NK-92 (cell line): ENCODE measurements around the gene DVL1.
A peak's percentile ranks its signal among the peaks of the same experiment; 100 is the strongest.
"Not testable (repeated sequence)": the region's sequence is repeated elsewhere in the genome, so short reads cannot be mapped to it uniquely, and the experiment has no call there.

Source experiments
- DNase-seq: peaks from one replicate; lab custom pipeline; 2025; ENCODE audit not compliant: unreplicated experiment; lab: John Stamatoyannopoulos, UW

The DVL1 gene

GRCh38 chr1:1328254-1328653, 21.0 kb downstream of the DVL1 start:
- no peak for DNase-seq

- DNase-seq, result no peak
These were observed 21.9 kb downstream of the DVL1 start for GRCh38 chr1:1327291-1327690.

GRCh38 chr1:1326075-1326605, 23.1 kb downstream of the DVL1 start:
- DNase-seq, result no peak

- no peak for DNase-seq
These were observed 23.7 kb downstream of the DVL1 start for GRCh38 chr1:1325288-1326074.

GRCh38 chr1:1324524-1325287, 24.5 kb downstream of the DVL1 start, which contains the start of the genes CPTP and INTS11:
Gene CPTP (plus strand): TSS chr1:1324802. CDS start chr1:1326911, 2,109 bp downstream.
Gene INTS11 (minus strand): TSS chr1:1324660. CDS start chr1:1324608, 52 bp downstream.
- peak; percentile 76 for DNase-seq

- DNase-seq, result no peak
These were observed 25.1 kb downstream of the DVL1 start for GRCh38 chr1:1324084-1324523.

GRCh38 chr1:1322952-1323351, 26.3 kb downstream of the DVL1 start:
- no peak for DNase-seq

- no peak for DNase-seq
These were observed 26.8 kb downstream of the DVL1 start for GRCh38 chr1:1322418-1322817.

- DNase-seq, result no peak
These were observed 27.7 kb downstream of the DVL1 start for GRCh38 chr1:1321477-1321876.

- no peak for DNase-seq
These were observed 28.4 kb downstream of the DVL1 start for GRCh38 chr1:1320666-1321448.

GRCh38 chr1:1319646-1319941, 29.6 kb downstream of the DVL1 start:
- no peak for DNase-seq

GRCh38 chr1:1318777-1319645, 30.2 kb downstream of the DVL1 start:
- DNase-seq, result no peak

- DNase-seq, result no peak
These were observed 31.0 kb downstream of the DVL1 start for GRCh38 chr1:1318131-1318652.

GRCh38 chr1:1317420-1317819, 31.8 kb downstream of the DVL1 start:
- no peak for DNase-seq

- DNase-seq, result not testable (repeated sequence)
These were observed 33.0 kb downstream of the DVL1 start for GRCh38 chr1:1316199-1316598.

GRCh38 chr1:1315435-1315954, 33.7 kb downstream of the DVL1 start:
- DNase-seq, result no peak

GRCh38 chr1:1314678-1315335, 34.4 kb downstream of the DVL1 start:
- DNase-seq, result no peak

- DNase-seq, result no peak
These were observed 35.0 kb downstream of the DVL1 start for GRCh38 chr1:1314237-1314586.

GRCh38 chr1:1313500-1314236, 35.5 kb downstream of the DVL1 start:
- DNase-seq, result no peak
